HepG2 (cell line): ENCODE data around the gene FAM118A. TPM values are rescaled to one million over a fixed set of nuclear protein-coding genes. Genes with fewer than 3 reads are reported as not detected.

Source experiments
- CCAR2 ChIP-seq: fragments of 200-400 bp; formaldehyde crosslinking; optimal IDR thresholded peaks from 2 replicates; pipeline ENCODE3; 2018; ENCODE audit warnings: low read depth, mild to moderate bottlenecking, low read length, moderate library complexity
- EZH2 ChIP-seq: conservative IDR thresholded peaks from 2 replicates; pipeline ENCODE4 v1.6.1; 2012; ENCODE audit warnings: mild to moderate bottlenecking, low read depth, low read length, moderate library complexity
- HNRNPH1 ChIP-seq: fragments of 200-400 bp; formaldehyde crosslinking; optimal IDR thresholded peaks from 2 replicates; pipeline ENCODE3; 2017; ENCODE audit warnings: mild to moderate bottlenecking, low read depth, low read length
- HNRNPK ChIP-seq: fragments of 200-400 bp; formaldehyde crosslinking; IDR thresholded peaks from 2 replicates; pipeline ENCODE4 v1.6.1; 2018; ENCODE audit warnings: low read length, low read depth, moderate library complexity, mild to moderate bottlenecking; ENCODE audit not compliant: poor library complexity, severe bottlenecking
- MYNN ChIP-seq: sonication (generic); formaldehyde crosslinking; IDR thresholded peaks from 2 replicates; pipeline ENCODE4 v1.4.0; 2020; ENCODE audit warnings: mild to moderate bottlenecking, low read depth, missing genetic modification reagents
- NFKB2 ChIP-seq: sonication (generic); formaldehyde crosslinking; IDR thresholded peaks from 2 replicates; pipeline ENCODE4 v1.4.0; 2020; ENCODE audit warnings: missing genetic modification reagents, borderline replicate concordance
- SCMH1 ChIP-seq: sonication (generic); formaldehyde crosslinking; IDR thresholded peaks from 2 replicates; pipeline ENCODE4 v1.9.0; 2021; ENCODE audit warnings: missing genetic modification reagents, mild to moderate bottlenecking, borderline replicate concordance
- SKI ChIP-seq: fragments of 450-650 bp; IDR thresholded peaks from one replicate; pipeline ENCODE4 v1.6.1; 2018; ENCODE audit warnings: mild to moderate bottlenecking; ENCODE audit not compliant: partially characterized antibody
- ZFX ChIP-seq: sonication (generic); formaldehyde crosslinking; IDR thresholded peaks from 2 replicates; pipeline ENCODE4 v1.4.0; 2020; ENCODE audit warnings: mild to moderate bottlenecking, low read depth, missing genetic modification reagents, moderate library complexity
- ZNF44 ChIP-seq: sonication (generic); formaldehyde crosslinking; IDR thresholded peaks from 2 replicates; pipeline ENCODE4 v1.5.1; 2020; ENCODE audit warnings: mild to moderate bottlenecking, missing genetic modification reagents
- polyA plus RNA-seq, 8 experiments: library from polyadenylated mRNA; depleted of rRNA in 3 of 8; stranded (reverse) in 7 of 8; unstranded in 1 of 8; fragments of >200 nt; fragmentation: Illumina TruSeq in 4 of 8; extraction: Trizol in 4 of 8; gene quantifications; 2 replicates each; pipeline versions ENCODE4 v1.2.1 to v1.2.3, GENCODE V29; 2011 to 2016; ENCODE audit warnings: low read depth in 4 of 8, missing spikeins in 1 of 8, mixed read lengths in 1 of 8; ENCODE audit not compliant: insufficient read depth in 1 of 8
- total RNA-seq, 5 experiments: library from RNA; depleted of rRNA; stranded (reverse); fragments of >200 nt; fragmentation: Illumina TruSeq; extraction: Trizol; gene quantifications; 2 replicates each; pipeline ENCODE4 v1.2.3, GENCODE V29; 2016; ENCODE audit warnings: low read depth in 1 of 5
- TF ChIP-seq, protein P1 (sequence below): sonication (generic); formaldehyde crosslinking; conservative IDR thresholded peaks from 2 replicates; pipeline ENCODE4 v1.4.0; 2020; ENCODE audit warnings: missing genetic modification reagents
- TF ChIP-seq, protein P2 (sequence below): IDR thresholded peaks from 2 replicates; pipeline ENCODE4 v1.6.1; 2016; ENCODE audit warnings: low read depth, missing genetic modification reagents, missing compliant biosample characterization
- TF ChIP-seq, protein P3 (sequence below): sonication (generic); formaldehyde crosslinking; IDR thresholded peaks from 2 replicates; pipeline ENCODE4 v1.4.0; 2020; ENCODE audit warnings: mild to moderate bottlenecking, missing genetic modification reagents, borderline replicate concordance
- TF ChIP-seq, protein P4 (sequence below): IDR thresholded peaks from 2 replicates; pipeline ENCODE4 v1.6.1; 2016; ENCODE audit warnings: low read depth

FAM118A gene
- total and polyA plus RNA-seq, 2 of the 13 experiments (the other 11 are each of a cell fraction or from before 2014, with no cell fraction given), result 36.7 to 48.2 TPM

DNA sequence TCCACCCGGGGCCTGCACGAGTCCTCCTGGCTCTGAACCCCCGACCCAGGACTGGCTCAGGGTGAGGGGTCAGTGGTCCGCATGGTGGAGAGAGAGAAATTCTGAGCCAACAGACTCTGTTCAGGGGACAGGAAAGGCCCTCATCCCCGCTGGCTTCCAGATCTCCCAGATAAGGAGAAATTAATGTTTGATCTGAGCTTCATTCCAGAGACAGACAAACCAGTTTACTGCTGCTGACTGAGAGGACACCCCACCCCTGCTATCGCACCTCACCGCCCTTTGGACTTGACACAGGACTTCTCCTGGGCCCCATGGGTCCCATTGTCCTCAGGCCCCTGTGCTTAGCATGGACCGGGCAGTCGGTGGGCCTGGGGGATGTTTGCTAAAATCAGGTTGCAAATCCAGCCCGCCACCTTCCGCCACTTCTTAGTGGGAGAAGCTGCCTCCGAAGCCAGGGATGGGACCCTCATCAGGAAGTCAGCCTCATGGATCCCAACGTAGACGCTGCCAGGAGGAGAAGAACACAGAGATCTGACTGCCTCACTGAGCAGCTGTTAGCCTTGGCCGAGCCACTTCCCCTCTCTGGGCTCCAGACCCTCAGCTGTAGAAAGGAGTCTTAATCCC is 36.2 kb upstream of the FAM118A start (continued):
- TF ChIP-seq, protein P1, sequence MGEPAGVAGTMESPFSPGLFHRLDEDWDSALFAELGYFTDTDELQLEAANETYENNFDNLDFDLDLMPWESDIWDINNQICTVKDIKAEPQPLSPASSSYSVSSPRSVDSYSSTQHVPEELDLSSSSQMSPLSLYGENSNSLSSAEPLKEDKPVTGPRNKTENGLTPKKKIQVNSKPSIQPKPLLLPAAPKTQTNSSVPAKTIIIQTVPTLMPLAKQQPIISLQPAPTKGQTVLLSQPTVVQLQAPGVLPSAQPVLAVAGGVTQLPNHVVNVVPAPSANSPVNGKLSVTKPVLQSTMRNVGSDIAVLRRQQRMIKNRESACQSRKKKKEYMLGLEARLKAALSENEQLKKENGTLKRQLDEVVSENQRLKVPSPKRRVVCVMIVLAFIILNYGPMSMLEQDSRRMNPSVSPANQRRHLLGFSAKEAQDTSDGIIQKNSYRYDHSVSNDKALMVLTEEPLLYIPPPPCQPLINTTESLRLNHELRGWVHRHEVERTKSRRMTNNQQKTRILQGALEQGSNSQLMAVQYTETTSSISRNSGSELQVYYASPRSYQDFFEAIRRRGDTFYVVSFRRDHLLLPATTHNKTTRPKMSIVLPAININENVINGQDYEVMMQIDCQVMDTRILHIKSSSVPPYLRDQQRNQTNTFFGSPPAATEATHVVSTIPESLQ, result no peak
- TF ChIP-seq MYNN (CRISPR knock-in tag) (no peak), HNRNPH1 (no peak), ZFX (peak; percentile 88), ZNF44 (CRISPR knock-in tag) (no peak), CCAR2 (no peak), SKI (peak; percentile 80), EZH2 (no peak), NFKB2 (CRISPR knock-in tag) (no peak), SCMH1 (CRISPR knock-in tag) (no peak), HNRNPK (no peak)
- TF ChIP-seq, protein P2, sequence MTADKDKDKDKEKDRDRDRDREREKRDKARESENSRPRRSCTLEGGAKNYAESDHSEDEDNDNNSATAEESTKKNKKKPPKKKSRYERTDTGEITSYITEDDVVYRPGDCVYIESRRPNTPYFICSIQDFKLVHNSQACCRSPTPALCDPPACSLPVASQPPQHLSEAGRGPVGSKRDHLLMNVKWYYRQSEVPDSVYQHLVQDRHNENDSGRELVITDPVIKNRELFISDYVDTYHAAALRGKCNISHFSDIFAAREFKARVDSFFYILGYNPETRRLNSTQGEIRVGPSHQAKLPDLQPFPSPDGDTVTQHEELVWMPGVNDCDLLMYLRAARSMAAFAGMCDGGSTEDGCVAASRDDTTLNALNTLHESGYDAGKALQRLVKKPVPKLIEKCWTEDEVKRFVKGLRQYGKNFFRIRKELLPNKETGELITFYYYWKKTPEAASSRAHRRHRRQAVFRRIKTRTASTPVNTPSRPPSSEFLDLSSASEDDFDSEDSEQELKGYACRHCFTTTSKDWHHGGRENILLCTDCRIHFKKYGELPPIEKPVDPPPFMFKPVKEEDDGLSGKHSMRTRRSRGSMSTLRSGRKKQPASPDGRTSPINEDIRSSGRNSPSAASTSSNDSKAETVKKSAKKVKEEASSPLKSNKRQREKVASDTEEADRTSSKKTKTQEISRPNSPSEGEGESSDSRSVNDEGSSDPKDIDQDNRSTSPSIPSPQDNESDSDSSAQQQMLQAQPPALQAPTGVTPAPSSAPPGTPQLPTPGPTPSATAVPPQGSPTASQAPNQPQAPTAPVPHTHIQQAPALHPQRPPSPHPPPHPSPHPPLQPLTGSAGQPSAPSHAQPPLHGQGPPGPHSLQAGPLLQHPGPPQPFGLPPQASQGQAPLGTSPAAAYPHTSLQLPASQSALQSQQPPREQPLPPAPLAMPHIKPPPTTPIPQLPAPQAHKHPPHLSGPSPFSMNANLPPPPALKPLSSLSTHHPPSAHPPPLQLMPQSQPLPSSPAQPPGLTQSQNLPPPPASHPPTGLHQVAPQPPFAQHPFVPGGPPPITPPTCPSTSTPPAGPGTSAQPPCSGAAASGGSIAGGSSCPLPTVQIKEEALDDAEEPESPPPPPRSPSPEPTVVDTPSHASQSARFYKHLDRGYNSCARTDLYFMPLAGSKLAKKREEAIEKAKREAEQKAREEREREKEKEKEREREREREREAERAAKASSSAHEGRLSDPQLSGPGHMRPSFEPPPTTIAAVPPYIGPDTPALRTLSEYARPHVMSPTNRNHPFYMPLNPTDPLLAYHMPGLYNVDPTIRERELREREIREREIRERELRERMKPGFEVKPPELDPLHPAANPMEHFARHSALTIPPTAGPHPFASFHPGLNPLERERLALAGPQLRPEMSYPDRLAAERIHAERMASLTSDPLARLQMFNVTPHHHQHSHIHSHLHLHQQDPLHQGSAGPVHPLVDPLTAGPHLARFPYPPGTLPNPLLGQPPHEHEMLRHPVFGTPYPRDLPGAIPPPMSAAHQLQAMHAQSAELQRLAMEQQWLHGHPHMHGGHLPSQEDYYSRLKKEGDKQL (CRISPR knock-in tag), result no peak
- TF ChIP-seq, protein P3, sequence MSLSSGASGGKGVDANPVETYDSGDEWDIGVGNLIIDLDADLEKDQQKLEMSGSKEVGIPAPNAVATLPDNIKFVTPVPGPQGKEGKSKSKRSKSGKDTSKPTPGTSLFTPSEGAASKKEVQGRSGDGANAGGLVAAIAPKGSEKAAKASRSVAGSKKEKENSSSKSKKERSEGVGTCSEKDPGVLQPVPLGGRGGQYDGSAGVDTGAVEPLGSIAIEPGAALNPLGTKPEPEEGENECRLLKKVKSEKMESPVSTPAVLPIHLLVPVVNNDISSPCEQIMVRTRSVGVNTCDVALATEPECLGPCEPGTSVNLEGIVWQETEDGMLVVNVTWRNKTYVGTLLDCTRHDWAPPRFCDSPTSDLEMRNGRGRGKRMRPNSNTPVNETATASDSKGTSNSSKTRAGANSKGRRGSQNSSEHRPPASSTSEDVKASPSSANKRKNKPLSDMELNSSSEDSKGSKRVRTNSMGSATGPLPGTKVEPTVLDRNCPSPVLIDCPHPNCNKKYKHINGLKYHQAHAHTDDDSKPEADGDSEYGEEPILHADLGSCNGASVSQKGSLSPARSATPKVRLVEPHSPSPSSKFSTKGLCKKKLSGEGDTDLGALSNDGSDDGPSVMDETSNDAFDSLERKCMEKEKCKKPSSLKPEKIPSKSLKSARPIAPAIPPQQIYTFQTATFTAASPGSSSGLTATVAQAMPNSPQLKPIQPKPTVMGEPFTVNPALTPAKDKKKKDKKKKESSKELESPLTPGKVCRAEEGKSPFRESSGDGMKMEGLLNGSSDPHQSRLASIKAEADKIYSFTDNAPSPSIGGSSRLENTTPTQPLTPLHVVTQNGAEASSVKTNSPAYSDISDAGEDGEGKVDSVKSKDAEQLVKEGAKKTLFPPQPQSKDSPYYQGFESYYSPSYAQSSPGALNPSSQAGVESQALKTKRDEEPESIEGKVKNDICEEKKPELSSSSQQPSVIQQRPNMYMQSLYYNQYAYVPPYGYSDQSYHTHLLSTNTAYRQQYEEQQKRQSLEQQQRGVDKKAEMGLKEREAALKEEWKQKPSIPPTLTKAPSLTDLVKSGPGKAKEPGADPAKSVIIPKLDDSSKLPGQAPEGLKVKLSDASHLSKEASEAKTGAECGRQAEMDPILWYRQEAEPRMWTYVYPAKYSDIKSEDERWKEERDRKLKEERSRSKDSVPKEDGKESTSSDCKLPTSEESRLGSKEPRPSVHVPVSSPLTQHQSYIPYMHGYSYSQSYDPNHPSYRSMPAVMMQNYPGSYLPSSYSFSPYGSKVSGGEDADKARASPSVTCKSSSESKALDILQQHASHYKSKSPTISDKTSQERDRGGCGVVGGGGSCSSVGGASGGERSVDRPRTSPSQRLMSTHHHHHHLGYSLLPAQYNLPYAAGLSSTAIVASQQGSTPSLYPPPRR (CRISPR knock-in tag), result peak; percentile 90
- TF ChIP-seq, protein P4, sequence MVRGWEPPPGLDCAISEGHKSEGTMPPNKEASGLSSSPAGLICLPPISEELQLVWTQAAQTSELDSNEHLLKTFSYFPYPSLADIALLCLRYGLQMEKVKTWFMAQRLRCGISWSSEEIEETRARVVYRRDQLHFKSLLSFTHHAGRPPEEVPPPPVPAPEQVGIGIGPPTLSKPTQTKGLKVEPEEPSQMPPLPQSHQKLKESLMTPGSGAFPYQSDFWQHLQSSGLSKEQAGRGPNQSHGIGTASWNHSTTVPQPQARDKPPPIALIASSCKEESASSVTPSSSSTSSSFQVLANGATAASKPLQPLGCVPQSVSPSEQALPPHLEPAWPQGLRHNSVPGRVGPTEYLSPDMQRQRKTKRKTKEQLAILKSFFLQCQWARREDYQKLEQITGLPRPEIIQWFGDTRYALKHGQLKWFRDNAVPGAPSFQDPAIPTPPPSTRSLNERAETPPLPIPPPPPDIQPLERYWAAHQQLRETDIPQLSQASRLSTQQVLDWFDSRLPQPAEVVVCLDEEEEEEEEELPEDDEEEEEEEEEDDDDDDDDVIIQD (CRISPR knock-in tag), result no peak
